ENCODE data around the gene CCDC39. TPM values are rescaled to one million over a fixed set of nuclear protein-coding genes. Genes with fewer than 3 reads are reported as not detected.
A peak's percentile ranks its signal among the peaks of the same experiment; 100 is the strongest.

The CCDC39 gene
- total RNA-seq, 1 donor from 2014 or later, result 0.13 TPM

- no peak for DNase-seq (ENCODE audit: low read depth)
- no peaks in the 10 kb centered on the region for H3K36me3 ChIP-seq (ENCODE audit: control insufficient read depth, insufficient read depth, low read length)
- no peaks in the 10 kb centered on the region for H3K27me3 ChIP-seq (ENCODE audit: control insufficient read depth, insufficient read depth, low read length)
- no peak overlapping the region for H3K4me3 ChIP-seq (ENCODE audit: low read depth, low read length)
- TF ChIP-seq, protein P1, sequence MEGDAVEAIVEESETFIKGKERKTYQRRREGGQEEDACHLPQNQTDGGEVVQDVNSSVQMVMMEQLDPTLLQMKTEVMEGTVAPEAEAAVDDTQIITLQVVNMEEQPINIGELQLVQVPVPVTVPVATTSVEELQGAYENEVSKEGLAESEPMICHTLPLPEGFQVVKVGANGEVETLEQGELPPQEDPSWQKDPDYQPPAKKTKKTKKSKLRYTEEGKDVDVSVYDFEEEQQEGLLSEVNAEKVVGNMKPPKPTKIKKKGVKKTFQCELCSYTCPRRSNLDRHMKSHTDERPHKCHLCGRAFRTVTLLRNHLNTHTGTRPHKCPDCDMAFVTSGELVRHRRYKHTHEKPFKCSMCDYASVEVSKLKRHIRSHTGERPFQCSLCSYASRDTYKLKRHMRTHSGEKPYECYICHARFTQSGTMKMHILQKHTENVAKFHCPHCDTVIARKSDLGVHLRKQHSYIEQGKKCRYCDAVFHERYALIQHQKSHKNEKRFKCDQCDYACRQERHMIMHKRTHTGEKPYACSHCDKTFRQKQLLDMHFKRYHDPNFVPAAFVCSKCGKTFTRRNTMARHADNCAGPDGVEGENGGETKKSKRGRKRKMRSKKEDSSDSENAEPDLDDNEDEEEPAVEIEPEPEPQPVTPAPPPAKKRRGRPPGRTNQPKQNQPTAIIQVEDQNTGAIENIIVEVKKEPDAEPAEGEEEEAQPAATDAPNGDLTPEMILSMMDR (IDR thresholded peaks at IDR 0.05; ENCODE audit: insufficient read depth, low read length, poor library complexity, severe bottlenecking), result no peak
Measured at GRCh38 chr3:180700941-180701340, 21.7 kb upstream of the CCDC39 start.

GRCh38 chr3:180698760-180699270 is 19.5 kb upstream of the CCDC39 start:
- TF ChIP-seq, protein P1 (IDR thresholded peaks at IDR 0.05; ENCODE audit: insufficient read depth, low read length, poor library complexity, severe bottlenecking), result no peak
- H3K36me3 ChIP-seq (ENCODE audit: control insufficient read depth, insufficient read depth, low read length), result no peaks in the 10 kb centered on the region

GRCh38 chr3:180694321-180694720 is 15.0 kb upstream of the CCDC39 start:
- TF ChIP-seq, protein P1 (IDR thresholded peaks at IDR 0.05; ENCODE audit: insufficient read depth, low read length, poor library complexity, severe bottlenecking), result no peak

More at GRCh38 chr3:180698760-180699270, 19.5 kb upstream of the CCDC39 start:
- Histone ChIP-seq H3K4me3 (ENCODE audit: low read depth, low read length) (no peak overlapping the region), H3K27me3 (ENCODE audit: control insufficient read depth, insufficient read depth, low read length) (no peaks in the 10 kb centered on the region)
- DNase-seq (ENCODE audit: low read depth), result no peak

DNA sequence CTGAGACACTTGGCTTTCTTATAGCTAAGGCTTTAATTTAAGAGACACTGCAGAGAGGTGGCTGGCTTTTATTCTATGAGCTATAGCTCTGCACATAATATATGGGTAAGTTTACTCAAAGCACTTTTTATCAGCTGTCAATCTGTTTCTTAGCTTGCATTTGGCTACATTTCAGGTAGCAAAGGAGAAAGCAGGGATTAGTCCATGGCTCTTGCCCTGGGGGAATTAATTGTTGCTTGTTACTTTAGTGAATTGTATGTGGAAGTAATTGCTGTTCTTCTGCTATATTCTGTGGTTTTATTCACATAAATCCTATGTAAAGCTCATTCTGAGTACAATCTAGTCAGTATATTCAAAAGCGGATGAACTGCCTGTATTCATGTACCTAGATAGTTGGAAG is 14.4 kb upstream of the CCDC39 start:
- Histone ChIP-seq H3K27me3 (ENCODE audit: control insufficient read depth, insufficient read depth, low read length) (no peaks in the 10 kb centered on the region), H3K36me3 (ENCODE audit: control insufficient read depth, insufficient read depth, low read length) (no peaks in the 10 kb centered on the region), H3K4me3 (ENCODE audit: low read depth, low read length) (no peak overlapping the region)
- TF ChIP-seq, protein P1 (IDR thresholded peaks at IDR 0.05; ENCODE audit: insufficient read depth, low read length, poor library complexity, severe bottlenecking), result no peak
- DNase-seq (ENCODE audit: low read depth), result no peak

More at GRCh38 chr3:180694321-180694720, 15.0 kb upstream of the CCDC39 start:
- no peak for DNase-seq (ENCODE audit: low read depth)
- H3K4me3 ChIP-seq (ENCODE audit: low read depth, low read length), result no peak overlapping the region
- no peaks in the 10 kb centered on the region for H3K36me3 ChIP-seq (ENCODE audit: control insufficient read depth, insufficient read depth, low read length)
- no peaks in the 10 kb centered on the region for H3K27me3 ChIP-seq (ENCODE audit: control insufficient read depth, insufficient read depth, low read length)

- no peak overlapping the region for H3K4me3 ChIP-seq (ENCODE audit: low read depth, low read length)
- no peak for DNase-seq (ENCODE audit: low read depth)
- no peaks in the 10 kb centered on the region for H3K27me3 ChIP-seq (ENCODE audit: control insufficient read depth, insufficient read depth, low read length)
- TF ChIP-seq, protein P1 (IDR thresholded peaks at IDR 0.05; ENCODE audit: insufficient read depth, low read length, poor library complexity, severe bottlenecking), result peak; percentile 3
- H3K36me3 ChIP-seq (ENCODE audit: control insufficient read depth, insufficient read depth, low read length), result no peaks in the 10 kb centered on the region
Measured at GRCh38 chr3:180690061-180690460, 10.8 kb upstream of the CCDC39 start.

- TF ChIP-seq, protein P1 (IDR thresholded peaks at IDR 0.05; ENCODE audit: insufficient read depth, low read length, poor library complexity, severe bottlenecking), result no peak
- Histone ChIP-seq H3K36me3 (ENCODE audit: control insufficient read depth, insufficient read depth, low read length) (no peaks in the 10 kb centered on the region), H3K4me3 (ENCODE audit: low read depth, low read length) (no peak overlapping the region), H3K27me3 (ENCODE audit: control insufficient read depth, insufficient read depth, low read length) (no peaks in the 10 kb centered on the region)
- no peak for DNase-seq (ENCODE audit: low read depth)
Measured at GRCh38 chr3:180684807-180685206, 5.5 kb upstream of the CCDC39 start.

All from kidney epithelial cell (primary cell).